Measurements from ENCODE around the gene ARHGAP32. TPM values are rescaled to one million over a fixed set of nuclear protein-coding genes. Genes with fewer than 3 reads are reported as not detected.

The ARHGAP32 gene
- total RNA-seq, 1 donor from 2014 or later = 25.7 TPM

- no peak for DNase-seq
- no peak for TF ChIP-seq CTCF (IDR thresholded peaks at IDR 0.05)
- Histone ChIP-seq H3K27me3 (no peaks in the 10 kb centered on the region), H3K9me3 (no peaks in the 10 kb centered on the region), H3K36me3 (no peaks in the 10 kb centered on the region), H3K4me3 (no peak overlapping the region), H3K27ac (peak overlapping the region; percentile 8), H3K4me1 (no peaks in the 10 kb centered on the region)
- intact Hi-C loops (cut with DNase I) = no loop called here
- peak; percentile 99 for ATAC-seq
Observed at GRCh38 chr11:129023968-129024676, 168.0 kb downstream of the ARHGAP32 start.

- H3K36me3 ChIP-seq = no peaks in the 10 kb centered on the region
- no peaks in the 10 kb centered on the region for H3K27me3 ChIP-seq
- ATAC-seq = no peak
- H3K4me3 ChIP-seq = no peak overlapping the region
- intact Hi-C loops (cut with DNase I) = no loop called here
- no peak for DNase-seq
- no peaks in the 10 kb centered on the region for H3K4me1 ChIP-seq
- no peak overlapping the region for H3K27ac ChIP-seq
- H3K9me3 ChIP-seq = no peaks in the 10 kb centered on the region
- no peak for TF ChIP-seq CTCF (IDR thresholded peaks at IDR 0.05)
Observed at GRCh38 chr11:129021295-129021694, 170.8 kb downstream of the ARHGAP32 start.

- H3K4me1 ChIP-seq = no peaks in the 10 kb centered on the region
- ATAC-seq (no peak), DNase-seq (no peak)
- intact Hi-C loops (cut with DNase I) = no loop called here
- no peak overlapping the region for H3K4me3 ChIP-seq
- TF ChIP-seq CTCF (IDR thresholded peaks at IDR 0.05) = no peak
- H3K36me3 ChIP-seq = no peaks in the 10 kb centered on the region
- H3K9me3 ChIP-seq = no peaks in the 10 kb centered on the region
- no peak overlapping the region for H3K27ac ChIP-seq
- no peaks in the 10 kb centered on the region for H3K27me3 ChIP-seq
Observed at GRCh38 chr11:129018991-129019390, 173.1 kb downstream of the ARHGAP32 start.

GRCh38 chr11:129018126-129018525 is 174.0 kb downstream of the ARHGAP32 start:
- H3K27ac ChIP-seq = no peak overlapping the region
- TF ChIP-seq CTCF (IDR thresholded peaks at IDR 0.05) = no peak
- no peaks in the 10 kb centered on the region for H3K36me3 ChIP-seq
- H3K4me1 ChIP-seq = no peaks in the 10 kb centered on the region
- intact Hi-C loops (cut with DNase I) = no loop called here
- ATAC-seq = no peak
- H3K4me3 ChIP-seq = no peak overlapping the region
- H3K27me3 ChIP-seq = no peaks in the 10 kb centered on the region
- no peak for DNase-seq
- H3K9me3 ChIP-seq = no peaks in the 10 kb centered on the region

GRCh38 chr11:129013737-129014475 is 178.2 kb downstream of the ARHGAP32 start:
- Histone ChIP-seq H3K4me3 (no peak overlapping the region), H3K27ac (no peak overlapping the region), H3K4me1 (no peaks in the 10 kb centered on the region), H3K36me3 (no peaks in the 10 kb centered on the region), H3K9me3 (no peaks in the 10 kb centered on the region), H3K27me3 (no peaks in the 10 kb centered on the region)
- intact Hi-C loops (cut with DNase I) = no loop called here
- ATAC-seq (no peak), DNase-seq (no peak)
- no peak for TF ChIP-seq CTCF (IDR thresholded peaks at IDR 0.05)
